NCI-H1694 (cell line): ENCODE data around the gene MPO.

ENCODE experiments used
- DNase-seq: peaks from one replicate; lab custom pipeline; 2025; lab: John Stamatoyannopoulos, UW

MPO gene, protein sequence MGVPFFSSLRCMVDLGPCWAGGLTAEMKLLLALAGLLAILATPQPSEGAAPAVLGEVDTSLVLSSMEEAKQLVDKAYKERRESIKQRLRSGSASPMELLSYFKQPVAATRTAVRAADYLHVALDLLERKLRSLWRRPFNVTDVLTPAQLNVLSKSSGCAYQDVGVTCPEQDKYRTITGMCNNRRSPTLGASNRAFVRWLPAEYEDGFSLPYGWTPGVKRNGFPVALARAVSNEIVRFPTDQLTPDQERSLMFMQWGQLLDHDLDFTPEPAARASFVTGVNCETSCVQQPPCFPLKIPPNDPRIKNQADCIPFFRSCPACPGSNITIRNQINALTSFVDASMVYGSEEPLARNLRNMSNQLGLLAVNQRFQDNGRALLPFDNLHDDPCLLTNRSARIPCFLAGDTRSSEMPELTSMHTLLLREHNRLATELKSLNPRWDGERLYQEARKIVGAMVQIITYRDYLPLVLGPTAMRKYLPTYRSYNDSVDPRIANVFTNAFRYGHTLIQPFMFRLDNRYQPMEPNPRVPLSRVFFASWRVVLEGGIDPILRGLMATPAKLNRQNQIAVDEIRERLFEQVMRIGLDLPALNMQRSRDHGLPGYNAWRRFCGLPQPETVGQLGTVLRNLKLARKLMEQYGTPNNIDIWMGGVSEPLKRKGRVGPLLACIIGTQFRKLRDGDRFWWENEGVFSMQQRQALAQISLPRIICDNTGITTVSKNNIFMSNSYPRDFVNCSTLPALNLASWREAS

DNA sequence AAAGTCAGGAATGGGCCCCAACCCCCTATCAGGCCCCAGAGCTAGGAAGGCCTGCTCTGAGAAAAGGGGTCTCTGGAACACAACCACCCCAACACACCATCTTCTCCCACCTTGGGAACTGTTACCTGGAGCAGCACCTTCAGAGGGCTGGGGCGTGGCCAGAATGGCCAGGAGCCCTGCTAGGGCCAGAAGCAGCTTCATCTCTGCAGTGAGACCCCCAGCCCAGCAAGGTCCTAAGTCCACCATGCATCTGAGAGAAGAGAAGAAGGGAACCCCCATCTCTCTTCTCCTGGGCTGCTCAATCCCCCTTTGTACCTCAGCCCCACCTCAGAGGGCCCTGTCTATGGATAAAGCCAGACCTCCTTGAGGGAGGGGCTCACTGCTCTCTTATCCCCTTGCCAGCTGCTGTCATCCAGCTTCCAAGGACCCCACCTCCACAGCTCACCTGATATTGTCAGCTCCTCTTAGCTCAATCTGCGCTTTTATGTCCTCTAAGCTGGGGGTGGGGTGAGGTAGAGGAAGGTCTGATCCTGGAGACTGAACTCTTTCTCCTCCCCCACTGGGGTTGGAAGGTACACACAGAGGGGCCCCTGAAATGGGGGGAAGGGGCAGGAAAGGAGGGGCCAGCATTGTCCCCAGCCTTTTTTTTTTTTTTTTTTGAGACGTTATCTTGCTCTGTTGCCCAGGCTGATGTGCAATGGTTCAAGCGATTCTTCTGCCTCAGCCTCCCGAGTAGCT is at the start of gene MPO:
Gene MPO, minus strand, starts transcription at position 456 of the 738 bp plus-strand sequence. Its CDS starts 177 bp downstream, at position 279.
- no peak for DNase-seq

DNA sequence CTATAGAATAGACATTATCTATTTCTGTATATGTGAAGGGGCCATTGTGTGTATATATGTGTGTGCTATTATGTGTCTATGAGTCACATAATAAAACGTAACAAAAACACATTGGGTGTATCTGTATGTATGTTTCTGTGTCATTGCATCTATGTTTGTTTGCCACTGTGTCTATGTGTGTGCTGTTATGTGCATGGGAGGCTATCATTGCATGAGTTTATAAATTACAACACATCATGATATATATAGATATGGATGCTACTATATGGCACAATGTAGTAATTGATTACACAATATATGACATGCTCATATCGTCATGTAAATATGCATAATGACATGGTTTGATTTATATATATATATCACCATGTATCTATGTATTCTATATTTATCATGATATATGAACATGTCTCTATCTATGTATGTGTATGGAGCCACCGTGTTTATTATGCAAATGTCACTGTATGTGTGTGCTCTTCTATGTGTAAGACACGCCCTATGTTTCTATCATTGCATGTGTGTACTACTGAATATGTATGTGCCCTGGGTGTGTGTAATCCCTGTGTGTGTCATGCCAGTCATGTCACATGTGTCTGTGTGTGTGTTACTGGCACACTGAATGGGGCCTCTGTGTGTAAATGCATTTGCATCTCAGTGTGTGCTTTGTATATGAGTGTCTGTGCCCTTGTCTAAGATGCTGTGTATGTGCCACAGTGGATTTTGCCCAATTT is 49.2 kb upstream of the MPO start:
- no peak for DNase-seq

DNA sequence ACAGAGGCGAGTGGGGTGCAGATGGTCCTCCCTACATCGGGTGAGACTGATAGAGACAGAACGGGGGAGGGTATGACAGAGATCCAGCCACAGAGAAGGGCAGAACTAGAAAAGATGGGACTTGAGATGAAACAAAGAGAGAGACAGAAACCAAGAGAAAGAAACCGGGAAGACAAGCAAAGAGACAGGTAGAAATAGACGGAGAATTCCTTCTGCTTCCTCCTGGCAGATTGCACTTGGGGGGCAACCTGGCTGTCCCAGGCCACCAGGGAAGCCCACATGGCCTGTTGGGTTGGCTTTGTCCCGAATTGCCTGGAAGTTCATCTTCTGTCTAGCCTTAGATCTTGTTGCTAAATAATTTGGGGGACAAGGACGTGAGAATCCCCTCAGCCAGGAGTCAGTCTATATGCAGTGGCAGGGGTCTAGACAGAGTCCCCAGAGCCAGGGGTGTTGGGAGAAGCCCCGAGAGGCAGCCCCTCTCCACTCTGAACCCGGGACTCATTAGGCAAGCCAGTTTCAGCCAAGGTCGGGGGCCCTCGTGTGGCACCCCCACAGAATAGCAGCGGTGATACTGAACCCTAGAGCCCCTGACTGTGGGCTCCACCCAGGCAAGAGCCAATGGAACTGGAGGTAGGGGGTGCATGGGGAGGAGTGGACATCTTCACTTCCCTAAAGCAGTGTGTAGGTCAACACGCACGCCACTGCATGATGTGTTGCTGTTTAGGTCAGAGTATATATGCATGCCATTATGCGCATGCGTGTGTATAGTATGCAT is 48.5 kb upstream of the MPO start:
- no peak for DNase-seq

DNA sequence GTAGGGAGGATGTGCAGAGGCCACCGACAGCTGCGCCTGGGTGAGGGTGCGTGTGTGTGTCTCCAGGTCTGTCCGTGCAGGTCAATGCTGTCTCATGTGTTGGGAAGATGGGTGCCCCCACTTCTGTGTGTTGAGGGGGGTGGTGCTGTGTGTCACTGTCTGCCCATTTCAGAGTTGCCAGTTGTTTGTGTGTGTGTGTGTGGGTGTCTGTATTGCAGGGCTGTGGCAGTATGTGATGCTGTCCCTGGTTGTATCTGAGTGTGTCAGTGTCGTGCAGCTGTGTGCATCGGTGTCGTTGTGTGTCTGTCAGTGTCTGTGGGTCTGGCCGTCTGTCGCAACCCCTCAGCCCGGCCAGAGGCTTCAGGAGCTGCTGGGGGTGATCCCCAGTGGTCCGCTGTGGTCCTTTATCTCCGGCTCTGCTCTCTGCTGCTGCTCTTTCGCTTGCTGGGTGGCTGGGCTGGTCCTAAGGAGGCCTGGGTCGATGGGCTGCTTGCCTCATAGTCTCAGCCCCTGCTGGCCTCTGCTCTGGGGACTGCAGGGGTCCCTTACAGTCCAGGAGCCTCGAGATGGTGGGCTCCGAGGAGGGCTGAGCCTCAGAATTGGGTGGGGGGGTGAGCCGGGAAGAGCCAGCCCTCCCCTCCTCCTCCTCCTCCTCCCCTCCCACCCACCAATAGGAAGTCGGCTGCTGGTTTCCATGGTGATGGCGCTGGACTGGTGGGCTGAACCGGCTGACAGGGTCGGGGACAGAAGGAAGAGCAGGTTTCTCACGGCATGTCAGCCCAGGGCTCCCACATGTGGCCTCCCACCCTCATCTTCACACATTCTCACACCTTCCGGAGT is 47.7 kb upstream of the MPO start, which contains the start of gene TSPOAP1:
Gene TSPOAP1, minus strand, starts transcription at position 601 of the 840 bp plus-strand sequence. CDS start 875 bp downstream, outside the sequence.
- DNase-seq: no peak

DNA sequence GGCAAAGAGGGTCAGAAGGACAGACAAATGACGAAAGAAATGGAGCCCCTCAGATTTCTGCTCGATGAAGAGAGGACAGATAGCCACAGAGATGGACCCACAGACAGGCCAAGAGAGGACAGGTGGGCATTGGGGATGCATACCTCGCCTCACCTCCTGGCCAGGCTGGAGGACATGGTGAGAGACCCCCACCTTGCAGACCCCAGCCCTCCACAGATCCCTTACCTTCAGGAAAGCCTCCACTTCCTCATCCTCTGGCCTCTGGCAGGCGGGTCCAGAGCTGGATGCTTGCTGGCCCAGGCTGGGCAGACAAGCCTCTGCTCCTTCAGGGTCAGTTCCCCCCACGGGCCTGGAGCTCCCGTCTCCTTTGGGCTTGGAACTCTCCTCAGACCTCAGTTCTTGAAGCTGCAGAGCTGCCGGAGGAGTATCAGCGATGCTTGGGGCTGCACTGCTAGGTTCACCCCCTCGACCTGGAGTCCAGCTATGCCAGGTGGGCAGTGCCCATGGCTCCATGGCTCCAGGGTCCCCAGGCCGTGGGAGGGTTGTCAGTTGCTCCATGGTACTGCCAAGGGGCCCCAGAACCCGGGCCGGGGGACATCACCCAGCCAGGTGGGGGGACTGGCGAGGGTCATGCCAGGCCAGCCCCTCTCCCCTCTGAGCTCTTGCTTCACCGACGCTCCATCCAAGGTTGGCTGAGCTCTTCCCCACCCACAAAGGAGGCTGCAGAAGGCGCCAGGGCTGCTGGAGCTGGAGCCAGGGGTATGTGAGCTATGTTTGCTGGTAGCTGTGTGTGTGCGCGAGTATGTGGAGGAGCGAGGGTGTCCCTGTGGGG is 46.8 kb upstream of the MPO start:
- no peak for DNase-seq

DNA sequence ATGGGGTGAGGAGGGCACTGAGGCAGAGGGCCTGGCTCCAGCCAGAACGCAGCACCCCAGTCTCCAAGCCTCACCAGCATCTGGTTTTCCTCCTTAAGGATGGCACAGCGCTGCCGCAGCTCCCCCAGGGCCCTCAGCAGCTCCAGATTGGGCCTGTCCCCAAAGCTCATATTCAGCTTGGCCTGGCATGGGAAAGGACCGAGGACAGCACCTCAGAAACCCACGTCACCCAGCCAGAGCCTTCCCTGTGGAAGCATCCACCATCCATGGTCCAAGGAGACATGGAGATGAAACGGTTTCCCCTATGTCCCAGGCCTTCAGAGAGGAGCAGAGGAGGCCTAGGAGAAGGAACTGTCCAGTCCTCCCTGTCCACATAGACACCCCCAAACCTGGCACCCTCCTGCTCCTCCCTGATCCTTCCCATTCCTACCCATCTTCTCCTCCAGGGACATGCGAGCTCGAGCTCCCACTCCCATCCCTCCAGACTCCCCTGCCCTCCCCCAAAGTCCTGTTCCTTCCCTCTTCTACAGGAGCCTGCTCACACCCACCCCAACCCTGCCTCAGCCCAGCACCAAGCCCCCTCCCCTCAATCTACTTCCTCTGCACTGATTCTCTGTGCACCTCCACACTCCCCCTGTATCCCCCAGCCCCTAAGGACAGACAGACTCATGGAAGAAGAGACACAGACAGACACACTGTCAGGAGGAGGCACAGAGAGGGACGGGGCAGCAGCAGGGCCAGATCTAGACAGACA is 46.1 kb upstream of the MPO start:
- no peak for DNase-seq

DNA sequence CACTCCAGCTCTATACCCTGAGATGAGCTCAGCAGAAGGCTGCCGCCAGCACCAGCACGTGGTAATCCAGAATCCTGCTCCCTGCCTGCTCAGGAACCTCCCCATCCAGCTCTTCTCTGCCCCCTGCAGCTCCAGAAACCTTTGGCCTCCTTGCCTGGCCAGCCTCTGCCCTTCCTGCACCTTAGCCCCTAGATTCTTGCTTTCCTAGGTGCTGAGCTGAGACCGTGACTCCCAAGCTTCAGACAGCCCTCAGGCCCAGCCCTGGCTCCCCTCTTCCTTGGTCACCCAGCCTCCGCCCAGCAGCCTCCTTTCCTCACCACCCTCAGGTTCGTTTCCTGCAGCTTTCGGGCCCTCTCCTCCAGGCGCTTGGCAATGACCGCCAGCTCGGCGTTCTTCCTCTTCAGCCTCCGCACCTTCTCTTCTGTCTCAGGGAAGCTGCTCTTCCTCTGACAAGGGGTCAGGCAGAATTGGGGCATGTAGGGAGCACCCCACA is 45.3 kb upstream of the MPO start:
- DNase-seq: no peak

DNA sequence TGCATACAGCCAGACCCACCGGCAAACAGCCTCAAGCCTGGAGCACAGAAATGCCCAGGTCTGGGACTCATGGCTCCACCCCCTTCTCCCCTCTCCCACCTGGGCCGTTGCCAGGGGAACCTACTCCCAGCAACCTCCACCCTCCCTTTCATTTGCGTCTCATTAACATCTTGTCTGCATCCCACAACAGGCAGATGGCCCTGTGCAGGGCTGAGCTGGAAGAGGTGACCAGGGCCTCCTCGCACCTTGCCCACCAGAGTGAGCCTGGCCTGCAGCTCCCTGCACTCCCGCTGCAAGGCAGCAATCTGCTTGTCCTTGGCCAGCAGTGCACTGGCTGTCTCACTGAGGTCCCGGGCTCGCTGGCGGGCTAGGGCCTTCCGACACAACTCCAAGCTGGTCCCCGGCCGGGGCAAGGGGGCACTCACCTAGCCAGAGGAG is 44.6 kb upstream of the MPO start:
- DNase-seq: no peak

DNA sequence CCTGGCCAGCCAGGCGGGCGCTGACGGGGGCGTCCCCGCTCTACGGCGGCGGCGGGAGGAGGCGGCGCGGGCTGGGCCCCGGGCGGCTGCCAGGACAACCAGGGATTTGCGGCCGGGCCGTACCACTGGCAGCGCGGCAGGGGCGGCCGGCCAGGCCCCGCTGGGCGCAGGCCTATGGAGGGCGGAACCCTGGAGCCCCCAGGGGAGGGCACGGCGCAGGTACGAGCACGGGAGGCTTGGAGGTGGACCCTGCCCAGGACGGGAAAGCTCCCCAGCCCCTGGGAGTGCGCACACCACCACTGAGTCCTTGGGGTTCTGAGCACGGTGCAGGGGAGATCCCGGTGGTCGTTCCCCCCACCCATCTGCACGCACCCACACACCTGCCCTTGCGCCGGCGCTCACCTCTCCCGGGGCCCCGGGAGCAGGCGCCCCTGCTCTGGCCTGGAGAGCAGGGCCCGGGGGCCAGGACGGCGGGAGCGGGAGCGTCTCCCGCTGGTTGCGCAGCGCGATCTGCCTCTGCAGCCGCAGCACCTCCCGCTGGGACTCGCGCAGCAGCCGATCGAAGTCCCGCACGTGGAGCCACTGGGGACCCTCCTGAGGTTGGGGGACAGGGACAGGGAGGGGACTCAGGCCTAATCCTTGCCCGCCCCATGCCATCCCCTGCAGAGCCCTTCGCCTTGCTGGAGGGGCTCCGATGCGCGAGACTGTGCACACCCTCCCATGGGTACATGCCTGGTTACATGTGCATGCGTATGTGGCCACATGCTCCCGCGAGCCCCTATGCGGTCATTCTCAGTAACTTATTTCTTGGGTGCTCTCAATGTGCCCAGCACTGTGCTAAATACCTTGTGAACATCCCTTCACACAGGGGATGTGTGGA is 43.9 kb upstream of the MPO start:
- no peak for DNase-seq

DNA sequence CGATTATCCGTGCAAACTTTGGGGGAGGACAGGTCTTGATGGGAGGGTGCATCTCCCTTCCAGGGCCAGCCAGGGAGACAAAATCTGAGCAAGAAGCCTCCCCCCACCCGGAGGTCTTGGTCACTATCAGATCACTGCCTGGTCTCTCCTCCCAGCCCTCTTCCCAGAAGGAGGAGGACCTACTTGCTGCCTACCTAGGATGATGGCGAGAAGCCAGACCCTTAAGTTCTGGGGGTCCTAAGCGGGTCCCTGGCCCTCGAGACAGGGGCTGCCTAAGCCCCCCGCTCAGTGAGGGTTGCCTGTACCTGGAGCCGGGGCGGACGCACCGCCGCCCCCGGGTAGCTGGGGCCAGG is 43.3 kb upstream of the MPO start:
- no peak for DNase-seq

DNA sequence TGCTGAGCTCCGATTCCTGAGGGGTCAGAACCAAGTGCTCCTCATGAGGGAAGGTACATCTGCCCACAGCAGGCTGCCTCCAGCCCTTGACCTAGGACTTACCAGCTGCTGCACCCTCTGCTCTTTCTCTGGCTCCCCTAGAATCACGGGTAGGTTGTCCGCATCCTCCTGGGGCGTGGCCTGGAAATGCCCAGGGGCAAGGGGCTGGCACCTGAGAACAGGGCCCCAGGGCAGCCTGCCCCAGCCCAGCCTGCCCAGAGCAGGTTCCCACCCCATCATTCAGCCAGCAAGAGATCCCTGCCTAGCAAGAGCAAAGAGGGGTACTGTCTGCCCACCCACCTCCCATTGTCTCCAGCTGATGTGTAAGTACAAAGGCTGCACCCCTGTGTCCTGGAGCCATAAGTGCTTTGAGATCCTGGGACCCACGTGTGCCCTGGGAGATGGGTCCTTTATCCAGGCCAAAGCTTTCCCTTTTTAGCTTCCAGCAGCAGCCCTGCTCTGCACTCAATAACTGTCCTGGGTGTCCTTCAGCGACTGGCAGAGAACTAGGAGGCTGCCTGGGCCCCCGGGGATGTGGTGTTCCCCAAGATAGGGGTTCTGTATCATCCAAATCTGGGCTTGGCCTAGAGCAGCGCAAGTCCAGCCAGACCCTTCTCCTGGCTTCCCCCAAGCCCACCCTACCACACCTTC is 42.8 kb upstream of the MPO start:
- DNase-seq: no peak

DNA sequence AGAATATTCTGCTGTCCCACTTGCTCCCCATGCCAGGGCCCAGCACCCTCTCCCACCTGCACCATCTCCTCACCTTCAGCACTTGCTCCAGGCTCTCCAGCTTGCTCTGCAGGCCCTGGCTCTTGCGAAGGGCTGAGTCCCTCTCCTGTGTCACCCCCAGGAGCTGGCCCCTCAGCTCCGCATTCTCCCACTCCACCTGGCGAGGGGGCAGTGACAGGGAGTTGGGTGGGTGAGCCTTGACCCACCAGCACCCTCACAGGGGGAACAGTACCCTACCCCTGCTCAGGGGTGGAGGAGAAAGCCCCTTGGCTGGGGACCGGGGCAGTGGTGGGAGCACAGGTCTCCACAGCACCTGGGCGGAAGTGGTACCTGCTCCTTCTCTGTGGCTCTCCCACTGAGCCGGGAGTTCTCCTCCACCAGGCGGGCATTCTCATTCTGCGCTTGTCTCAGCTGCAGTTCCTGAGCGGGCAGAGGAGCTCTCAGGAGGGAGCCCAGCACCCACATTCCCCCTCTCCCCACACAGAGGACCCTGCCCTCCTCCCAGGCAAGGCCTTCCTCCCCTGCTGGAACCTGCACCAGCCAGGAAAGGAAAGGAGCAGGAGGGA is 41.9 kb upstream of the MPO start:
- DNase-seq: no peak

DNA sequence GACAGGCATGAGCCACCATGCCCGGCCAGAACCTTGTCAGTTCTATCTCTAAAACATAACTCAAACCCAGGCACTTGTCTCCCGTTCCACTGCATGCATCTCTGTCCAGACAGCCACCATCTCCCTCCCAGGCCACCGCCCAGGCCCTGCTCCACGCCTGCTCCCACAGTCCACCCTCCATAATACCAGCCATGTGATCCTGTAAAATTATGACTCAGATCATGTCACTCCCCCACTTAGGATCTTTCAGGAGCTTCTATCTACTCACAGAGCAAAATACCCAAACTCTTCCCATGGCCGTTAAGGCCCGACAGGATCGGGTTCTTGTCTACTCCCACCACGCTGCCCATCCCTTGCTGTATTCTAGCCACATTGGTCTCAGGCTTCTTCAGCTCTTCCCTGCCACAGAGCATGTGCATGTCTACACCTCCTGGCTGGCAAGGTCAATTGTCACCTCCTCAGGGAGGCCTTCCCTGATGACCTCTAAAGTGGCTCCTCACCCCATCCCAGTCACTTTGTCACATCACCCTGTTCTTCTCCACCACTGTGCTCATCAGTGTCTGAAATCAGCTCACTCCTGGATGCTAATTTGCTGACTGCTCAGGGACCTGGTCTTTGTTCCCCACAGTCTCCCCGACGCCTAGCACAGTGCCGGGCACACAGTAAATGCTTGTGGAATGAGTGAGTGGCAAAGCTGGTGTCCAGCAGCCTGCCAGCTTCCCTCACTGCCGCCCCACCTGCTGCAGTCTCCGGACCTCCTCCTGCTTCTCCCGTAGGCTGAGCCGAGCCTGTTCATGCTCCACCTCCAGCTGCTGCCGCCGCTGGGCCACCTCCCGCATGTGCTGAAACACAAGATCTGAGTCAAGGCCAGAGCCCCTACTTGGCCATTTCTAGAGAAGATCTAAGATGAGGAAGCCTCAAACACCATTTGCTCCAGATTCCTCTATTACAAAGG is 41.1 kb upstream of the MPO start:
- no peak for DNase-seq

DNA sequence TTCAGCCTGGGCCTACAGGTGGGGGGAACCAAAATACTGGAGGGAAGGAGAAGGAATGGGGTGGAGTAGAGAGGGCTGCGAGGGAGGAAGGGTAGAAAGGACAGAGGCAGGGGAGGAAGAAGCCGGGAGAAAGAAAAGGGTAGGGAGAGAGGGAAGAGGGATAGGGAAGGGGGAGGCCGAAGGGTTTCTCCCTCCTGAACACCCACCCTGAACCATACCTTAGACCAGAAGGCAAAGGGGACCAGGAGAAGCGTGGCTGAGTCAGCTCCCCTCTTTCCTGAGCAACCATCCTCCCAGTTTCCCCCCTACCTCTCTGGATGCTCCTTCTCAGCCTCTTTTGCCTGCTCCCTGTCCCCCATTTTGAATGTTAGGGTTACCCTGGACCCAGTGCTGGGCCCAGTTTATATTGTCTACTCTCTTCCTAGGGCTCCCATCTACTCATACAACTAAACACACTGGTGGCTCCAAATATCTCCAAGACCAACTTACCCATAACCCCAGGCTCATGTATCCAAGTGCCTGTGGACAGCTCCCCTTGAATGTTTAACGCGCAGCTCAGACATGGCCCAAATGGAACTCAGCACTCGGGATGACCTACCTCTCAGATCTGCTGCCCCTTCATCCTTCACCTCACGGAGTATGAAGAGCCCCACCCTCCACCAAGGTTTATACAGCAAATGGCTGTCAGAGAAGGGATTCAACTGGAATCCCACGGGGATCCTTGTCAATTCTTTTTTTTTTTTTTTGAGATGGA is 40.0 kb upstream of the MPO start:
- no peak for DNase-seq
